LNCaP clone FGC (cell line): Measurements from ENCODE around the gene MYH9.
A peak's percentile ranks its signal among the peaks of the same experiment; 100 is the strongest.

Experiments used
- DNase-seq: peaks from one replicate; pipeline ENCODE4 v3.0.0-alpha.2; 2011; ENCODE audit warnings: low read depth
- H3K4me3 ChIP-seq: 2 replicates; pipeline ENCODE4 v1.5.1; 2011; ENCODE audit warnings: mild to moderate bottlenecking, low read depth, low read length, control low read depth
- CTCF ChIP-seq: IDR thresholded peaks from 2 replicates; pipeline ENCODE4 v1.5.1; 2012; ENCODE audit warnings: mild to moderate bottlenecking; ENCODE audit not compliant: control insufficient read depth, insufficient read depth; ENCODE audit errors: extremely low read depth

The MYH9 gene

GRCh38 chr22:36367479-36367878, 20.3 kb downstream of the MYH9 start:
- TF ChIP-seq CTCF, result no peak
- DNase-seq, result no peak
- H3K4me3 ChIP-seq, result no peak overlapping the region

- H3K4me3 ChIP-seq, result no peak overlapping the region
- TF ChIP-seq CTCF, result no peak
- DNase-seq, result no peak
Measured at GRCh38 chr22:36367066-36367465, 20.7 kb downstream of the MYH9 start.

GRCh38 chr22:36366291-36366708, 21.5 kb downstream of the MYH9 start:
- no peak for TF ChIP-seq CTCF
- H3K4me3 ChIP-seq, result no peak overlapping the region
- DNase-seq, result no peak

GRCh38 chr22:36365020-36365411, 22.8 kb downstream of the MYH9 start:
- no peak for TF ChIP-seq CTCF
- no peak overlapping the region for H3K4me3 ChIP-seq
- no peak for DNase-seq

- no peak for DNase-seq
- H3K4me3 ChIP-seq, result peak overlapping the region; percentile 46
- TF ChIP-seq CTCF, result no peak
Measured at GRCh38 chr22:36364255-36365019, 23.3 kb downstream of the MYH9 start.

GRCh38 chr22:36363349-36363981, 24.3 kb downstream of the MYH9 start:
- TF ChIP-seq CTCF, result no peak
- H3K4me3 ChIP-seq, result peak overlapping the region; percentile 46
- DNase-seq, result peak; percentile 86

- peak overlapping the region; percentile 46 for H3K4me3 ChIP-seq
- DNase-seq, result no peak
- no peak for TF ChIP-seq CTCF
Measured at GRCh38 chr22:36362932-36363331, 24.8 kb downstream of the MYH9 start.
